Measurements from ENCODE around the gene AMBRA1.

The AMBRA1 gene

DNA sequence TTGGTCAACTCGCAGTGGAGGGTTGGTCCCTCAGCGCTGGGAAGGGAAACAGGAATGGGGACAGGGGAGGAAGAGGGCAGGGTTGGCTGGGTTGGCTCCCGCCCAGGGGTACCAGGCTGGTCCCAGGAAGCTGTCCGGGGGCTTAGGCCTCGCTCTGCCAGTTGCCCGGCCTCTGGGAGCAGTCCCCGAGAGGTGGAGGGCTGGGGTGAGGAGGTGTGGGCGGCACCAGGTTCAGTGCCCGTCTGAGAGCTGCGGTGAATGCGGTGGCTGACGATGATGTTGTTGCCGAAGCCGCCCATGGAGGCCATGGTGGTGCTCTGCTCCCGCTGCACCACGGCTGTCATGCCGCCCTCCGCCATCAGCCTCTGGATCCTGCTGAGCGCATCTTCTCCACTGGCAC is 196.3 kb downstream of the AMBRA1 start:
- TF ChIP-seq, protein P1, sequence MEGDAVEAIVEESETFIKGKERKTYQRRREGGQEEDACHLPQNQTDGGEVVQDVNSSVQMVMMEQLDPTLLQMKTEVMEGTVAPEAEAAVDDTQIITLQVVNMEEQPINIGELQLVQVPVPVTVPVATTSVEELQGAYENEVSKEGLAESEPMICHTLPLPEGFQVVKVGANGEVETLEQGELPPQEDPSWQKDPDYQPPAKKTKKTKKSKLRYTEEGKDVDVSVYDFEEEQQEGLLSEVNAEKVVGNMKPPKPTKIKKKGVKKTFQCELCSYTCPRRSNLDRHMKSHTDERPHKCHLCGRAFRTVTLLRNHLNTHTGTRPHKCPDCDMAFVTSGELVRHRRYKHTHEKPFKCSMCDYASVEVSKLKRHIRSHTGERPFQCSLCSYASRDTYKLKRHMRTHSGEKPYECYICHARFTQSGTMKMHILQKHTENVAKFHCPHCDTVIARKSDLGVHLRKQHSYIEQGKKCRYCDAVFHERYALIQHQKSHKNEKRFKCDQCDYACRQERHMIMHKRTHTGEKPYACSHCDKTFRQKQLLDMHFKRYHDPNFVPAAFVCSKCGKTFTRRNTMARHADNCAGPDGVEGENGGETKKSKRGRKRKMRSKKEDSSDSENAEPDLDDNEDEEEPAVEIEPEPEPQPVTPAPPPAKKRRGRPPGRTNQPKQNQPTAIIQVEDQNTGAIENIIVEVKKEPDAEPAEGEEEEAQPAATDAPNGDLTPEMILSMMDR (IDR thresholded peaks at IDR 0.05; ENCODE audit: insufficient read depth, low read depth, low read length, missing control alignments), result no peak
- no peak for DNase-seq (ENCODE audit: low read depth)
- H3K4me3 ChIP-seq (ENCODE audit: low read depth, low read length), result no peak overlapping the region

GRCh38 chr11:46393759-46394158 is 200.1 kb downstream of the AMBRA1 start:
- TF ChIP-seq, protein P1 (IDR thresholded peaks at IDR 0.05; ENCODE audit: insufficient read depth, low read depth, low read length, missing control alignments), result no peak
- no peak overlapping the region for H3K4me3 ChIP-seq (ENCODE audit: low read depth, low read length)
- DNase-seq (ENCODE audit: low read depth), result no peak

DNA sequence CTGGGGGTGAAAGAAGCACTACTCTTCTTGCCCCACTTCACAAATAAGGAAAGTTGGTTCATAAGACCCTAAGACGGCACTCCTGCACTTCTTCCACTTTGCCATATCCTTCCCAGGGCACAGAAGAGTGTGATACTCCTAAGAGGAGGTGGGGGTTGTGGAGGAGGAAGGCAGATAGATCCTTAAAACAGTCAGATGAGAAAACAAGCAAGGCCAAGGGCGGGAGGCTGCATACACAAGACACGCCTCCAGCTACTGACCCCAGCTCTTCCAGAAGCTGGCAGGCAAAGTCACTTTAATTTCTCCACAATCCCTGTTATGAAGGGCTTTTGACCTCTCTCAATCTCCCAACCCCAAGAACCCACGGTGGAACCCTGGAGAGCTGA is 200.6 kb downstream of the AMBRA1 start:
- TF ChIP-seq, protein P1 (IDR thresholded peaks at IDR 0.05; ENCODE audit: insufficient read depth, low read depth, low read length, missing control alignments), result no peak
- DNase-seq (ENCODE audit: low read depth), result no peak
- no peak overlapping the region for H3K4me3 ChIP-seq (ENCODE audit: low read depth, low read length)

- H3K4me3 ChIP-seq (ENCODE audit: low read depth, low read length), result no peak overlapping the region
- TF ChIP-seq, protein P1 (IDR thresholded peaks at IDR 0.05; ENCODE audit: insufficient read depth, low read depth, low read length, missing control alignments), result no peak
- DNase-seq (ENCODE audit: low read depth), result peak; percentile 84
These were observed 201.2 kb downstream of the AMBRA1 start for GRCh38 chr11:46392421-46393230.

DNA sequence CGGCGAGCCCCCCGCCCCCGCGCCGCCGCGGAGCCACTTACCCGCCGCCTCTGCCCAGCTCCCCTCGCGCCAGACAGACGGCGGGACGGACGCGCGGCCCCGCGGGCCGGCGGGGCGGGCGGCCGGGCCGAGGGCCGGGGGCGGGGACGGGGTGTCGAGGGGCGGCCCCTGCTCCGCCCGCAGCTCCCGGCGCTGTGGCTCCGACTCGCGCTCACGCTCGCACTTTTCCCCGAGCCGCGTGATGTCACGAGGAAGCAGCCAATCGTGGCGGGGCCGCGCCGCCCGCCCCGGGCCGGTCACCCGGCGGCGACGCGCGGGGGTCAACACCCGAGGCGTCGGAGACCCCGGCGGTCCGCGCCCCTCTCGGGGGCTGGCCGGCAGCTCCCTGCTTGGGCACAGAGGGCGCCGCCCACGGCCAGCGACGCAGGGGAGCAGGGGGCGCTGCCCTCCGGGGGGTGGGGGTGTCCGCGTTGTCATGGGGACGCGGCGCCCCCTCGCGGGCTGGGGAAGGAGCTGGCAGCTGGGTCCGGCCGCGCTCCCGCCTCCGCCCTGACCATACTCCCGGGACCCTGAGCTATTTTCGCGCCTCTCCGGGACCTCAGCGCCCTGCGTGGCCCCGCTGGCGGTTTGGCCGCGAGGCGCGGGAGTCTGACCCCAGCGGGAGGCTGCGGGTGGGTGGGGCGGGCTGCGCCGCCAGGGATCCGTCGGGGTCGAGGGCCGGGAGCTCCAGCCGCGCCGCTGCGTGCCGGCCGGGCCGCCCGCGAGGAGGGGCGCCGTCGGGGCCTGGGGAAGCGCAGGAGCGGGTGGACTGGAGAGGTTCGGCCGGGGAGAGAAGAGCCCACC is 202.0 kb downstream of the AMBRA1 start, which contains the start of gene CHRM4:
TSS of gene CHRM4 (minus strand) at position 199 of the 843 bp plus-strand sequence. CDS start 5,219 bp downstream, outside the sequence.
- DNase-seq (ENCODE audit: low read depth), result no peak
- H3K4me3 ChIP-seq (ENCODE audit: low read depth, low read length), result no peak within 1 kb of the TSS; the same call in 1 of the 2 replicates
- TF ChIP-seq, protein P1 (IDR thresholded peaks at IDR 0.05; ENCODE audit: insufficient read depth, low read depth, low read length, missing control alignments), result peak; percentile 9

DNA sequence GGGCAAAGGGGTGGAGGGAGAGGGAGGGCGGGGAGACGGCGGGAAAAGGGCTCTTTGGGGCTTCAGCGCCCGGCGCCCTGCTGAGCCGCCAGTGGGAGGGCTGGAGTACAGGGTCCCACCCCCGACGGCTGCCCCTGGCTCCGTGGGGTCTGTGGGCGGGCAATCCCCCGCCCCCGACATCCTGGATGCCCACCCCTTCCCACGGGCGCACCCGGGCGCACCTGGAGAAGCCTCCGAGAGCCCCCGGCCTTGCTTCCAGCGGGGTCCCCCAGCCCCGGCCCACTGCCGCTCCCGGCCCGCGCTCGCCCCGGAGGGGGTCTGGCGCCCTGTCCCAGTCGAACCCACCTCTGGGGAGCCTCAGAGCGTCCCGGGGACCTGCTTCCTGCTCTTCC is 202.6 kb downstream of the AMBRA1 start:
- H3K4me3 ChIP-seq (ENCODE audit: low read depth, low read length), result no peak overlapping the region
- TF ChIP-seq, protein P1 (IDR thresholded peaks at IDR 0.05; ENCODE audit: insufficient read depth, low read depth, low read length, missing control alignments), result no peak
- no peak for DNase-seq (ENCODE audit: low read depth)

All from GM12865 (cell line).